Gastroesophageal sphincter (tissue), 4 donors: ENCODE data around the gene SENP1. TPM values are rescaled to one million over a fixed set of nuclear protein-coding genes. Genes with fewer than 3 reads are reported as not detected.

Experiments
- ATAC-seq: fragments of 150-250 bp; one replicate; pipeline ENCODE4 v1.9.1; 2016; ENCODE audit warnings: mild to moderate bottlenecking, moderate library complexity
- H3K27ac ChIP-seq, 4 donors: fragments of 200-600 bp; sonication (generic) in 3 of 4; 1 replicate in 3 of 4; 2 replicates in 1 of 4; pipeline ENCODE4 v1.5.1; 2016 to 2019
- H3K27me3 ChIP-seq: fragments of 200-600 bp; sonication (generic); one replicate; pipeline ENCODE4 v1.5.1; 2019
- H3K36me3 ChIP-seq, 2 donors: fragments of 200-600 bp; sonication (generic); one replicate each; pipeline ENCODE4 v1.5.1; 2019; ENCODE audit warnings: control low read depth in 1 of 2
- H3K4me1 ChIP-seq, 3 donors: fragments of 200-600 bp; sonication (generic); 1 replicate in 2 of 3; 2 replicates in 1 of 3; pipeline ENCODE4 v1.5.1; 2016 to 2019; ENCODE audit warnings: control low read depth in 2 of 3
- H3K4me3 ChIP-seq, 2 donors: fragments of 200-600 bp; sonication (generic); one replicate each; pipeline ENCODE4 v1.5.1; 2019; ENCODE audit warnings: mild to moderate bottlenecking in 1 of 2, moderate library complexity in 1 of 2
- H3K9me3 ChIP-seq, 3 donors: fragments of 200-600 bp; sonication (generic); one replicate each; pipeline ENCODE4 v1.5.1; 2017 to 2019; ENCODE audit warnings: control low read depth in 2 of 3
- EP300 ChIP-seq: sonication (generic); formaldehyde crosslinking; IDR thresholded peaks from one replicate; pipeline ENCODE4 v1.6.1; 2017; ENCODE audit warnings: antibody characterized with exemption, mild to moderate bottlenecking
- POLR2A ChIP-seq, 2 donors: fragments of 450-650 bp; IDR thresholded peaks; one replicate each; pipeline ENCODE4 v1.6.1; 2017; ENCODE audit warnings: antibody characterized with exemption in 2 of 2, mild to moderate bottlenecking in 2 of 2, moderate library complexity in 1 of 2
- POLR2AphosphoS5 ChIP-seq: sonication (generic); formaldehyde crosslinking; IDR thresholded peaks from one replicate; pipeline ENCODE4 v1.6.1; 2017; ENCODE audit warnings: antibody characterized with exemption
- WGBS, 2 donors: methylation state at CpG; one replicate each; pipeline ENCODE4 v1.1.5; 2018; ENCODE audit warnings: low coverage in 1 of 2; 5-methylcytosine and 5-hydroxymethylcytosine counted together
- total RNA-seq, 4 donors: library from RNA; depleted of rRNA; stranded (reverse); fragments of >200 nt; gene quantifications; one replicate each; pipeline ENCODE4 v1.1.0, GENCODE V29; 2016
- TF ChIP-seq, protein P1 (sequence below), 4 experiments: fragments of 200-600 bp in 2 of 4; fragments of 450-650 bp in 2 of 4; sonication (generic) in 1 of 4; IDR thresholded peaks; one replicate each; pipeline ENCODE4 v1.5.1; 2017 to 2019; ENCODE audit warnings: antibody characterized with exemption in 4 of 4, mild to moderate bottlenecking in 2 of 4, moderate library complexity in 2 of 4

SENP1 gene
- total RNA-seq, 4 donors from 2014 or later = 17.3 to 23.8 (median 20.7) TPM

- TF ChIP-seq POLR2A (IDR thresholded peaks at IDR 0.05) = no peak
- TF ChIP-seq, protein P1, sequence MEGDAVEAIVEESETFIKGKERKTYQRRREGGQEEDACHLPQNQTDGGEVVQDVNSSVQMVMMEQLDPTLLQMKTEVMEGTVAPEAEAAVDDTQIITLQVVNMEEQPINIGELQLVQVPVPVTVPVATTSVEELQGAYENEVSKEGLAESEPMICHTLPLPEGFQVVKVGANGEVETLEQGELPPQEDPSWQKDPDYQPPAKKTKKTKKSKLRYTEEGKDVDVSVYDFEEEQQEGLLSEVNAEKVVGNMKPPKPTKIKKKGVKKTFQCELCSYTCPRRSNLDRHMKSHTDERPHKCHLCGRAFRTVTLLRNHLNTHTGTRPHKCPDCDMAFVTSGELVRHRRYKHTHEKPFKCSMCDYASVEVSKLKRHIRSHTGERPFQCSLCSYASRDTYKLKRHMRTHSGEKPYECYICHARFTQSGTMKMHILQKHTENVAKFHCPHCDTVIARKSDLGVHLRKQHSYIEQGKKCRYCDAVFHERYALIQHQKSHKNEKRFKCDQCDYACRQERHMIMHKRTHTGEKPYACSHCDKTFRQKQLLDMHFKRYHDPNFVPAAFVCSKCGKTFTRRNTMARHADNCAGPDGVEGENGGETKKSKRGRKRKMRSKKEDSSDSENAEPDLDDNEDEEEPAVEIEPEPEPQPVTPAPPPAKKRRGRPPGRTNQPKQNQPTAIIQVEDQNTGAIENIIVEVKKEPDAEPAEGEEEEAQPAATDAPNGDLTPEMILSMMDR (IDR thresholded peaks at IDR 0.05) = no peak
- TF ChIP-seq POLR2AphosphoS5 = no peak
- no peak for ATAC-seq
- Histone ChIP-seq H3K36me3 (no peaks in the 10 kb centered on the region), H3K4me1 (no peaks in the 10 kb centered on the region), H3K4me3 (no peak overlapping the region), H3K9me3 (no peaks in the 10 kb centered on the region), H3K27me3 (peaks cover 53% of the 10 kb centered on the region), H3K27ac (no peak overlapping the region)
- 52 to 55% methylated on average over 8 of the region's 8 CpGs for WGBS, 2 donors
Measured at GRCh38 chr12:48012070-48012469, 93.8 kb downstream of the SENP1 start.

GRCh38 chr12:48010366-48010970 is 95.4 kb downstream of the SENP1 start:
- ATAC-seq = no peak

GRCh38 chr12:48009471-48009870 is 96.4 kb downstream of the SENP1 start:
- H3K4me1 ChIP-seq = peaks cover 1 to 9% (median 6%) of the 10 kb centered on the region in 3 donors
- peaks cover 70% of the 10 kb centered on the region for H3K27me3 ChIP-seq
- 100% methylated on average over 1 of the region's 1 CpG; no CpG with 5 or more reads in 1 of the 2 donors for WGBS, 2 donors
- no peak overlapping the region for H3K4me3 ChIP-seq
- ATAC-seq = no peak
- no peak overlapping the region for H3K27ac ChIP-seq
- H3K36me3 ChIP-seq = no peaks in the 10 kb centered on the region
- TF ChIP-seq, protein P1 (IDR thresholded peaks at IDR 0.05) = no peak
- TF ChIP-seq EP300 (no peak), POLR2AphosphoS5 (no peak), POLR2A (IDR thresholded peaks at IDR 0.05) (no peak)
- no peaks in the 10 kb centered on the region for H3K9me3 ChIP-seq

More at GRCh38 chr12:48010366-48010970, 95.4 kb downstream of the SENP1 start:
- H3K4me1 ChIP-seq = no peaks in the 10 kb centered on the region
- TF ChIP-seq POLR2A (IDR thresholded peaks at IDR 0.05) (no peak), EP300 (no peak), POLR2AphosphoS5 (no peak)
- TF ChIP-seq, protein P1 (IDR thresholded peaks at IDR 0.05) = no peak
- WGBS, 2 donors = 50 to 69% methylated on average over 2 to 6 of the region's 7 CpGs
- H3K27me3 ChIP-seq = peaks cover 63% of the 10 kb centered on the region
- no peaks in the 10 kb centered on the region for H3K36me3 ChIP-seq
- H3K9me3 ChIP-seq = no peaks in the 10 kb centered on the region
- H3K27ac ChIP-seq = no peak overlapping the region
- no peak overlapping the region for H3K4me3 ChIP-seq

GRCh38 chr12:48008950-48009349 is 96.9 kb downstream of the SENP1 start:
- no peaks in the 10 kb centered on the region for H3K9me3 ChIP-seq
- H3K4me1 ChIP-seq = peaks cover 6 to 15% (median 12%) of the 10 kb centered on the region in 3 donors
- no peak for ATAC-seq
- 81 to 86% methylated on average over 3 to 4 of the region's 4 CpGs for WGBS, 2 donors
- H3K27me3 ChIP-seq = peaks cover 73% of the 10 kb centered on the region
- TF ChIP-seq POLR2AphosphoS5 (no peak), EP300 (no peak), POLR2A (IDR thresholded peaks at IDR 0.05) (no peak)
- TF ChIP-seq, protein P1 (IDR thresholded peaks at IDR 0.05) = no peak
- H3K4me3 ChIP-seq = no peak overlapping the region
- H3K36me3 ChIP-seq = no peaks in the 10 kb centered on the region
- no peak overlapping the region for H3K27ac ChIP-seq

DNA sequence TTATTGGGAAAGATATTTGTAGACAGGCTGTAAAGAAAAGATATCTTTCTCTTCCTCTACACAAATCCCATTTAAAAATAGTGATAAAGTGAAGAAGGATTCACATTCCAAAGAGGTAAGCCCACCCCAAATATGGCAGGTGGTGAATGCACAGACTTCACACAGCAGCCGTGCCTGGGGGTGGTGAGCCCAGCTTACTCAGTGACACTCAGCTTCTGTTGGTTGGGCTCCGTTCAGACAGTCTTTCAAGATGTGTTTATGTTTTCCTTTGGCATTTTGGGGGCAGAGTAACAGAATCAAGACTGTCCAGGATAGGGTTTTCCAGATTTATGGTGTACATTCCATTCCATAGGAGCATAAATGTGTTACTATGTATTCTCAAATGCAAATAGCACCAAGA is 97.5 kb downstream of the SENP1 start:
- no peak for ATAC-seq
- Histone ChIP-seq H3K4me3 (no peak overlapping the region), H3K27me3 (peaks cover 79% of the 10 kb centered on the region), H3K4me1 (peaks cover 6 to 21% (median 18%) of the 10 kb centered on the region in 3 donors), H3K27ac (no peak overlapping the region), H3K9me3 (no peaks in the 10 kb centered on the region), H3K36me3 (no peaks in the 10 kb centered on the region)
- WGBS, 2 donors = 42% methylated on average over 2 of the region's 2 CpGs; no CpG with 5 or more reads in 1 of the 2 donors
- TF ChIP-seq EP300 (no peak), POLR2A (IDR thresholded peaks at IDR 0.05) (no peak), POLR2AphosphoS5 (no peak)
- TF ChIP-seq, protein P1 (IDR thresholded peaks at IDR 0.05) = no peak
